Spleen (tissue), 11 donors: ENCODE results near the gene PLCB4. TPM values are rescaled to one million over a fixed set of nuclear protein-coding genes. Genes with fewer than 3 reads are reported as not detected.

Source experiments
- DNase-seq: peaks from one replicate; pipeline ENCODE4 v3.0.0-alpha.2; 2020
- H3K27ac ChIP-seq, 8 donors: fragments of 200-600 bp; sonication (generic) in 7 of 8; 1 replicate in 4 of 8; 2 replicates in 4 of 8; pipeline versions ENCODE4 v1.5.0 to v1.8.0; 2016 to 2021; ENCODE audit warnings: inconsistent platforms in 4 of 8, mild to moderate bottlenecking in 4 of 8, moderate library complexity in 1 of 8
- H3K27me3 ChIP-seq, 7 donors: fragments of 200-600 bp; sonication (generic) in 6 of 7; replicated peaks in 1 of 7; 1 replicate in 4 of 7; 2 replicates in 3 of 7; pipeline versions ENCODE4 v1.5.0 to v1.8.0; 2016 to 2021; ENCODE audit warnings: inconsistent platforms in 3 of 7, mild to moderate bottlenecking in 1 of 7
- H3K36me3 ChIP-seq, 6 donors: fragments of 200-600 bp; sonication (generic) in 5 of 6; 1 replicate in 4 of 6; 2 replicates in 2 of 6; pipeline versions ENCODE4 v1.5.0 to v1.8.0; 2016 to 2021; ENCODE audit warnings: inconsistent platforms in 2 of 6
- H3K4me1 ChIP-seq, 6 donors: fragments of 200-600 bp; sonication (generic) in 5 of 6; 1 replicate in 3 of 6; 2 replicates in 3 of 6; pipeline versions ENCODE4 v1.5.0 to v1.8.0; 2016 to 2021; ENCODE audit warnings: inconsistent platforms in 3 of 6
- H3K4me3 ChIP-seq, 8 donors: fragments of 200-600 bp; sonication (generic) in 7 of 8; 1 replicate in 4 of 8; 2 replicates in 4 of 8; pipeline versions ENCODE4 v1.5.0 to v1.8.0; 2016 to 2021; ENCODE audit warnings: inconsistent platforms in 4 of 8, mild to moderate bottlenecking in 4 of 8, moderate library complexity in 2 of 8
- H3K9me3 ChIP-seq, 8 donors: fragments of 200-600 bp; sonication (generic) in 7 of 8; 1 replicate in 4 of 8; 2 replicates in 4 of 8; pipeline versions ENCODE4 v1.5.0 to v1.8.0; 2016 to 2021; ENCODE audit warnings: inconsistent platforms in 4 of 8
- CTCF ChIP-seq, 11 experiments: fragments of 200-600 bp in 7 of 11; fragments of 450-650 bp in 4 of 11; sonication (generic) in 4 of 11; IDR thresholded peaks in 8 of 11; conservative IDR thresholded peaks in 3 of 11; 1 replicate in 7 of 11; 2 replicates in 4 of 11; pipeline versions ENCODE4 v1.4.0 to v1.8.0; 2016 to 2021; ENCODE audit warnings: antibody characterized with exemption in 11 of 11, inconsistent platforms in 4 of 11, mild to moderate bottlenecking in 1 of 11
- POLR2A ChIP-seq, 3 donors: fragments of 450-650 bp; IDR thresholded peaks; one replicate each; pipeline ENCODE4 v1.5.1; 2017; ENCODE audit warnings: antibody characterized with exemption in 3 of 3, mild to moderate bottlenecking in 1 of 3
- POLR2AphosphoS5 ChIP-seq, 3 donors: sonication (generic); formaldehyde crosslinking; IDR thresholded peaks; one replicate each; pipeline ENCODE4 v1.5.1; 2017; ENCODE audit warnings: antibody characterized with exemption in 3 of 3
- WGBS, 5 donors: extraction: QIAGEN DNeasy Blood & Tissue Kit in 3 of 5; methylation state at CpG; one replicate each; pipeline versions ENCODE4 v1.1.5 to v1.1.7; 2013 to 2018; 5-methylcytosine and 5-hydroxymethylcytosine counted together
- intact Hi-C: fragments of 100-400 bp; cut with DNase I; formaldehyde crosslinking; loops from one replicate; pipeline ENCODE4 v1.15.0; 2023; ENCODE audit warnings: low total_unique reads
- polyA plus RNA-seq, 3 donors: library from polyadenylated mRNA; stranded (reverse); fragments of 200-250 nt; gene quantifications; one replicate each; pipeline ENCODE4 v1.2.1, GENCODE V29; 2013
- total RNA-seq, 7 donors: library from RNA; depleted of rRNA in 3 of 7; stranded (reverse); fragments of >200 nt in 3 of 7; fragmentation: NEBNext Ultra II Directional in 4 of 7; extraction: Animal tissue kit (Norgen Biotek cat#: 25700) in 4 of 7; gene quantifications; one replicate each; pipeline versions ENCODE4 v1.1.0 to v1.2.1, GENCODE V29; 2016 to 2021
- donor health status: healthy with polysubstance abuse.
- donor health status: DM: no; HTN: no; CAD: no; lungs with moderate emphysema.
- donor health status: DM: no; HTN: no; CAD: no.
- donor health status: Bipolar disorder and iron deficiency.
- donor health status: healthy.
- donor health status: DM: no; HTN: no; CAD: no.
- donor health status: DM: yes; HTN: yes; CAD: no.

PLCB4 gene
- total and polyA plus RNA-seq, 10 donors: 0.43 to 4.9 (median 1.6) TPM

DNA sequence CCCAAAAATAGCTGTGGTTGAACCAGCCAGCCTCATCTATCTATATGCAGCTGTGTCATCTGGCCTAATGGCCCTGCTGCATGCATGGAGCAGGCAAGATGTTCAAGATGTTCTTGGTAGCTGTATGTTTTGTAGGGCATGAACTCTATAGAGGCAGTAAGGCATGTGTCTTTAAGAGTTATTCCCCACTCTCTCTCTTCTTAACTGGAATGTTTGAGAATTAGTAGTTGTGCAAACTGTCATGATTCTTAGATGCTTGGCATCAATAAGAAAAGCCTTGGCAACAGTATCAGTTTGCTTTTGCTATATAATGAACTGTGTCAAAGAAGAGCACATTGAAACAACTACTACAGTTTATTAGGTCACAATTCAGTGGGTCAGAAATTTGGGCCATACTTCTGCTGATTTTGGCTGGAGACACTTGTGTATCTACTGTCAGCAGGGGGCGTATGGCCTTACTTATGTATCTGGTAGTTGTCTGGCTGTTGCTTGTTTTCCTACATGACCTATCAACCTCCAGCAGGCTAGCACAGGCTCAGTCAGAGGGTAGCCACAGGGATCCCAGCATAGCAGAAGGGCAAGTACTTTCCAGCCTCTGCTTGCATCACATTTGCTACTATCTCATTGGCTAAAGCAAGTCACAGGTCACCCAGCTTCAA, 389.4 kb downstream of the PLCB4 start:
- H3K4me1 ChIP-seq: no peaks in the 10 kb centered on the region

DNA sequence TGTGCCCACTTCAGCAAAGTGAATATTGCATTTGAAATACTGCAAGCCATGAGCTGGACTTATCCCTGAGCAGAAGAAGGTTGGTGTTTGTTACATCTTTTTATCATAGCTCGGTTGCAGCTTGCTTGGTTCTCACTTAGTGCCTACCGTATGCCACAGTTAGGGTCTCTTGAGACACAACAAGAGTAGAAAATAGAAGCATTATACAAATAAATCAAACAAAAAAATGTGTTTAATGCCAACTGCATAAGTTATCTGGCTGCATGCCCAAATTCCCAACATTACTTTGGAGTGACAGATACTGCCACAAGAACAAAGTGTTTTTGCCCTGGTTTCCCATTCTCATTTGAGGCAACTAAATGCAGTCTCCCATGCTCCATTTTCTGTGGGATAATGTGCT, 391.6 kb downstream of the PLCB4 start:
- no peak overlapping the region for H3K27ac ChIP-seq
- intact Hi-C loops: no loop called here
- no peaks in the 10 kb centered on the region for H3K4me1 ChIP-seq
- no peak overlapping the region for H3K4me3 ChIP-seq
- DNase-seq: no peak
- peaks cover 0 to 3% (median under 1%) of the 10 kb centered on the region in 8 donors for H3K9me3 ChIP-seq
- no peak for TF ChIP-seq POLR2AphosphoS5 (IDR thresholded peaks at IDR 0.05)
- no peak for TF ChIP-seq CTCF (IDR thresholded peaks at IDR 0.05 in 8 of 11, conservative IDR thresholded peaks at IDR 0.05 in 3 of 11)
- no peak for TF ChIP-seq POLR2A (IDR thresholded peaks at IDR 0.05)
- no peaks in the 10 kb centered on the region for H3K36me3 ChIP-seq
- WGBS, 5 donors: 65 to 82% (median 67%) methylated on average over 2 of the region's 2 CpGs
- H3K27me3 ChIP-seq: no peaks in the 10 kb centered on the region

More for the DNA sequence above, 389.4 kb downstream of the PLCB4 start:
- Histone ChIP-seq H3K9me3 (no peaks in the 10 kb centered on the region), H3K4me3 (no peak overlapping the region), H3K27ac (no peak overlapping the region), H3K36me3 (no peaks in the 10 kb centered on the region), H3K27me3 (no peaks in the 10 kb centered on the region)
- intact Hi-C loops: no loop called here
- WGBS, 5 donors: 63 to 86% (median 78%) methylated on average over 1 of the region's 1 CpG
- TF ChIP-seq CTCF (IDR thresholded peaks at IDR 0.05 in 8 of 11, conservative IDR thresholded peaks at IDR 0.05 in 3 of 11): peak in 3 of 11 experiments; percentile 22 to 27 (median 23)
- no peak for TF ChIP-seq POLR2AphosphoS5 (IDR thresholded peaks at IDR 0.05)
- DNase-seq: no peak

DNA sequence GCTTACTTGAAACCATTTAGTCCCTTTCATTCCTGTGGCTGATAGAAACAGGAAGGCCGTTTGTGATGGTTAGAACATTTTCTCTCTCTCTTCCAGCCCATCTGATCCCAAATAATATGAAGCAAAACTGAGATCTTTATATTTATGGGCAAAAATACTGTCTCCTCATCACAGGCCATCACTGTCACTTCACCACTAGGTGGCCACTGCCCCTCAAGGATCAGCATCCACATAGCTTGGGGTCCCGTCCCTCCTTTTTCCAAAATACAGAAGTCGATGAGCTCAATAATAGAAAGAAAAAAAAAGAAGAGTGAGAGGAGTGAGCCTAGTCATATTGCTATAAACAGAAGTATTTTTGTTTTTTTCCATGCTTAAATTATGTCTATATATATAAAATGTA, 399.1 kb downstream of the PLCB4 start:
- no peaks in the 10 kb centered on the region for H3K4me1 ChIP-seq
- no peak overlapping the region for H3K4me3 ChIP-seq
- no peaks in the 10 kb centered on the region for H3K27me3 ChIP-seq
- DNase-seq: no peak
- TF ChIP-seq POLR2A (IDR thresholded peaks at IDR 0.05) (no peak), CTCF (IDR thresholded peaks at IDR 0.05 in 8 of 11, conservative IDR thresholded peaks at IDR 0.05 in 3 of 11) (peak in 5 of 11 experiments; percentile 21 to 42 (median 29))
- peaks cover 0 to 18% (median 4%) of the 10 kb centered on the region in 8 donors for H3K9me3 ChIP-seq
- intact Hi-C loops: no loop called here
- no peaks in the 10 kb centered on the region for H3K36me3 ChIP-seq
- 29 to 55% (median 47%) methylated on average over 3 of the region's 3 CpGs for WGBS, 5 donors
- no peak overlapping the region for H3K27ac ChIP-seq

DNA sequence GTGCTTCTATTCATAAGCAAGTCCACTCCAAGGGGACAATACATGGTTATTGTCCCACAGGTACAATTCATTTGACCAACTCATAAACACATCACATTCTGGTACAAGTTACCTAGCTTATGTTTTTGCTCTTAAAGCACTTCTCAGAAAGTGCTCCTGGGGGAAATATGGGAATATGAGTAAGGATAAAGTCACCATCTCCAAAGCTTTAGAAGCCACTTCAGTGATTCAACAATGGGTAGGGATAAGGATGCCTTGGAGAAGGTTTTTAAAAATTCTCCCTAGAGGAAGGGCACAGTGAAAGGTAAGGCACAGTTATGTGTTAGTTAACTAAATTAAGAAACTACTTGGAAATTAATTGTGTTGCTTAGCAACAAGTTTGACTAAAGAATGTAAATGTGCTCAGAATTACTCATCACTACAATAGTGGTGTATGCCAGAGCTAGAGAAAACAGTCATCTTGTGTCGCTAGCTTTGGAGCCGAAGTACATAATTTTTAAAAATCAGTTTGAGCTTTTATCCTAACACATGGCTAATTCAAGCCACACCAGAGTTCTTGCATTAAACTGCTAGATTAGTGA, 406.0 kb downstream of the PLCB4 start:
- TF ChIP-seq POLR2AphosphoS5 (IDR thresholded peaks at IDR 0.05): no peak
- no peak for TF ChIP-seq CTCF (IDR thresholded peaks at IDR 0.05 in 8 of 11, conservative IDR thresholded peaks at IDR 0.05 in 3 of 11)
- no peak for TF ChIP-seq POLR2A (IDR thresholded peaks at IDR 0.05)
- no peaks in the 10 kb centered on the region for H3K4me1 ChIP-seq
- intact Hi-C loops: no loop called here
- H3K27ac ChIP-seq: no peak overlapping the region
- WGBS, 5 donors: 89 to 98% (median 92%) methylated on average over 2 of the region's 2 CpGs
- no peak overlapping the region for H3K4me3 ChIP-seq
- H3K27me3 ChIP-seq: no peaks in the 10 kb centered on the region
- H3K9me3 ChIP-seq: no peaks in the 10 kb centered on the region
- no peak for DNase-seq
- no peaks in the 10 kb centered on the region for H3K36me3 ChIP-seq
